ENCODE data around the gene HNRNPA3.
"Not testable (repeated sequence)": the region's sequence is repeated elsewhere in the genome, so short reads cannot be mapped to it uniquely, and the experiment has no call there.

Gene HNRNPA3

DNA sequence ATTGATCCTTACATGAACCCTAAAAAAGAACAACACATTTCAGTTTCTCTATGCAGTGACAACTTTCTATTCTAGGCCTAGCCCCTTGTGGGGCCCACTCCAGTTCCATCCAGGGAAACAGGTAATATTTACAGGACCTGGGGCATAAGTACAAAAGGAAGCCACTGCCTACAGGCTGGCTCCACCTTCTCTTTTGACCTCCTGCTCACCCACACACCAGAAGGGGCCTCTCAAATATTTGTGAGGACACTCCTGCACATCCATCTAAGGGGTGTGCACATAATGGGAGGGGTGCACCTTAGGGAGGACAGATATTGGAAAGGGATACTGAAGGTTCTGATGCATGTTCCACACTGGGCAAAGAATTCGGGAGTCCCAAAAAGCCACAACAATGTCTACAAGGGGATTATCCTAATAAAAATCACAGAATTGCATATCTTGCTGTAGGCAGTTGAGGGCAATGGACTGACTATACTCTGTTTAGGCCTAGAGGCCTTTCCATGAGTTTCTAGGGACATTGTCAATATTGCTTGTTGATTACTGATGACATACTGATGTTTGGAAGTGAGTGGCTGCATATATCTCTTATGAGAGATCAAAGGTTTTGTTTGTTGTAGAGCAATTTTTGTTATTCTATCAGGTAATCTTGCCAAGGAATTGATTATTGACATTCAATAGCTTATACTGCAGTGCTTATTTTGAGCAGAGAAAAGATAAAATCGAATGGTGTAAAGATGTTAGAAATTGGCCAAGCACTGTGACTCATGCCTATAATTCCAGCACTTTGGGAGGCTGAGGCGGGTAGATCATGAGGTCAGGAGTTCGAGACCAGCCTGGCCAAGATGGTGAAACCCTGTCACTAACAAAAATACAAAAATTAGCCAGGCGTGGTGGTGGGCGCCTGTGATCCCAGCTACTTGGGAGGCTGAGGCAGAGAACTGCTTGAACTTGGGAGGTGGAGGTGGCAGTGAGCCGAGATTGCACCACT is 23.8 kb upstream of the HNRNPA3 start:
- DNase-seq (ENCODE audit: low read depth in 2 of 2, low spot score in 1 of 2): no peak

DNA sequence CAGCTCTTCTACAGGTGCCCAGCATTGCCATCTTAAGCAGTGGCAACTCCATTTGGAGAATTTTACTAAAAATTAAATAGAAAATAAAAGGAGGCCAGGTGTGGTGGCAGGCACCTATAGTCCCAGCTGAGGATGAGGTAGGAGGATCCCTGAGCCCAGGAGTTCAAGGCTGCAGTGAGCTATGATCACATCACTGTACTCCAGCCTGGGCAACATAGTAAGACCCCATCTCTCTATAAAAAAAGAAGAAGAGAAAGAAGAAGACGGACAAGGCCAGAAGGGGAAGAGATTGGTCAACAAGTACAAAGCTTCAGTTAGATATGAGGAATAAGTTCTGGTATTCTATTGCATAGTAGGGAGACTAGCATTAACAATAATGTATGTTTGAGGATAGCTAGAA is 21.7 kb upstream of the HNRNPA3 start:
- DNase-seq (ENCODE audit: low read depth in 2 of 2, low spot score in 1 of 2): no peak

DNA sequence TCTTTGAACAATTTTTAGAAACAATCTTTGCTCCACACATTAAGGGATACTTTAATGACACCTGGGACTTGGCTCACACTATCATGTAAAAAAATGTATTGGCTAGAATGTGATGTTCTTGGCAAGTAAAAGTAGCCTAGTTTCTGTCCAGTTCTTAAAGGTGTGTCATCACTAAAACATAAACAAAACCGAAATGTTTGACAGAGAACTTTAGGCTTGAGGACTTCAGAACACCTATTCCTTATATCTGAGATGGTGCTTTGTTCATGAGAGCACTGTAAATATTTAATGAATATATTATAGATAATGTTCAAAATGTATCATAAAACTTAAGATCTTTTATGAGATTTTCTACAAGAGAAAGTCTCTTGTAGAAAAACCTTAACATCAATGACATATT is 19.8 kb upstream of the HNRNPA3 start:
- DNase-seq (ENCODE audit: low read depth in 2 of 2, low spot score in 1 of 2): no peak

DNA sequence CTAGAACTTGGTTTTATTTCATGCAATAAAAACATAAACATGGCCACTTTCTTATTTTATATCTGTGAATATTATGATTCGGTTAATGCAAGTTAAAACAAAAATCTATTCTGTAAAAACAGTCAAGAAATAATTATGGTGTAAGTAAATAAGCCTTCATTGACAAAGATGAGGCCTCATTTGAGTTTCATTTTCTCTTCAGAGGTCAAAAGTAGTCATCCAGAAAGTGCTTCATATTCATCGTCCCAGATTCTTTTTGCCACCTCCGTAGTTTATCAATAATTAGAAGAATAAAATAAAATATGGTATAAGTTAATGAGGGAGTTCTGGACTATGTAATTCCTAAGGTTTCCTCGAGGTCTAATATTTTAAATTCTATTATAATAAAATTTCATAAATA is 19.4 kb upstream of the HNRNPA3 start:
- no peak for DNase-seq (ENCODE audit: low read depth in 2 of 2, low spot score in 1 of 2)

DNA sequence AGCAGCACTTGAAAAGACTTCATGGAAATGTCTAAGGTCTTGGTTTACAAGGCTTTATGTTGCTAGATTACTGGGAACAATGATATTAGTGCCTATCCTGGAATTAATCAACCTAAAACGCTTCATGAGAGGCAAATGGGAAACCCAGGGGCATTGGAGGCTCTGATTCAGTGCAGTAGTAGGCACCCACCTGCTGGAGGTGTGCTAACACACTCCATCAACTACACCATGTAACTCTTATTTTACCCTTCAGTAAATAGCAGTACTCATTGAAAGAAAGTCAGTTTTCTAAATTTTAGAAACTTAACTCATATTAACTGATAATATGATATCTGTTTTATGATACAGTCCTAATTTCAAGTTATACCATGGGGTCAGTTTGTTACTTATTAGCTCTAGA is 17.4 kb upstream of the HNRNPA3 start:
- no peak for DNase-seq (ENCODE audit: low read depth in 2 of 2, low spot score in 1 of 2)

DNA sequence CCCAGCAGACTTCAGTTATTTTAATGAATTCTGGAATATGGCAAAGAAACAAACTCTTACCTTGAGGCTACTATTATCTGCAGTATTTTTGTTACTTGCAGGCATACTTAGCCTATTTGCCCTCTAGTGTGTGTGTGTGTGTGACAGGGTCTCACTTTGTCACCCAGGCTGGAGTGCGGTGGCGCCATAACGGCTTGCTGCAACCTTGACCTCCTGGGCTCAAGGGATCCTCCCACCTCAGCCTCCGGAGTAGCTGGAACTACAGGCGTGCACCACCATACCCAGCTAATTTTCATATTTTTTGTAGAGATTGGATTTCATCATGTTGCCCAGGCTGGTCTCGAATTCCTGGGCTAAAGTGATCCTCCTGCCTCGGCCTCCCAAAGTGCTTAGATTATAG is 12.2 kb upstream of the HNRNPA3 start:
- not testable (repeated sequence) for DNase-seq (ENCODE audit: low read depth in 2 of 2, low spot score in 1 of 2)

DNA sequence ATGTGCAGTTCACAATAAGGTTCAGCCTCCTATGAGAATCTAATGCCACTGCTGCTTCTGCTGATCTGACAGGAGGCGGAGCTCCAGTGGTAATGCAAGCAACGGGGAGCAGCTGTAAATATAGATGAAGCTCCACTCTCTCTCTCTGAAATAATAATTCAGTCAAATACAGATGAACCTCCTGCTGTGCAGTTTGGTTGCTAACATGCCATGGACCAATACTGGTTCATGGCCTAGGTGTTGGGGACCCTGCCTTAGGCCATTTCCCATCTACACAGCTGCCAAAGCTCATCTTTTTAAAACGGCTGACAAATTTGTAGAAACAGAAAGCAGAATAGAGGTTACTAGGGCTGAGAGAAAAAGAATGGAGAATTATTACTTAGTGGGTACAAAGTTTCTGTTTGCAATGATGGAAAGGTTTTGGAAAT is 10.7 kb upstream of the HNRNPA3 start:
- DNase-seq (ENCODE audit: low read depth in 2 of 2, low spot score in 1 of 2): no peak

DNA sequence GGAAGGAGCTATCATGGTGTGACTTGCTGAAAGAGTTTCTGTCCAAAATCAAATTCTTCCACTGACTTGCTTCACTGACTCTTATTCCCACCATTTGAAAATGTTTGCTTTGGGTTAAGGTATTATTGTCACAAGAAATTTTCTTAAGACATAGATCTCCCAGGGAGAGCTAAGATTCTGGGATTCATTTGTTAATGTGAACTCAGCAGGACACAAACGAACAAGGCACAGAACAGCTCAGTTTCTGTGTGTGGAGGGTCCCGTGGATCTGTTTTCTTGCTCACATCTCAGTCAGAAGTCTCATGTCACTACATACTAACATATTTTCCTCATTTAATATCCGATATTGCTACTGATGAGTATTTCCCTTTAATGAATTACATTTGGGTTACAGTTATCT is 8.2 kb upstream of the HNRNPA3 start:
- DNase-seq (ENCODE audit: low read depth in 2 of 2, low spot score in 1 of 2): no peak

DNA sequence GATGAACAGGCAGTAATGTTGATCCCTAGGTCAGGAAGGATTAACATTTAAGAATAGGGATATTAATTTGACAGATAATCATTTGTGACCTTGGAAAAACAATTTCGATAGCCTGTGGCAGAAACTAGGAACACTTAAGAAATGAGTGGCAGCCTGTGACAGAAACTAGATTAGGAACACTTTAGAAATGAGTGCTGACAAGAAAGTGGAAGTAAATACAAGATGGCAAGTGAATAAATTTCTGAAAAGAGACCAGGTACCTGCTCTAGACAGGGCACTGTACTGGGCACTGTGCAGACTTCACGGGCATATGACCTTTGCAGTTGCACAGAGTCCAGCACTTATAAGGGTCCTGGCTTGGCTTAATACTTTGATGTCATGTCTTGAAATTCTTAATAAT is 5.5 kb upstream of the HNRNPA3 start:
- no peak for DNase-seq (ENCODE audit: low read depth in 2 of 2, low spot score in 1 of 2)

DNA sequence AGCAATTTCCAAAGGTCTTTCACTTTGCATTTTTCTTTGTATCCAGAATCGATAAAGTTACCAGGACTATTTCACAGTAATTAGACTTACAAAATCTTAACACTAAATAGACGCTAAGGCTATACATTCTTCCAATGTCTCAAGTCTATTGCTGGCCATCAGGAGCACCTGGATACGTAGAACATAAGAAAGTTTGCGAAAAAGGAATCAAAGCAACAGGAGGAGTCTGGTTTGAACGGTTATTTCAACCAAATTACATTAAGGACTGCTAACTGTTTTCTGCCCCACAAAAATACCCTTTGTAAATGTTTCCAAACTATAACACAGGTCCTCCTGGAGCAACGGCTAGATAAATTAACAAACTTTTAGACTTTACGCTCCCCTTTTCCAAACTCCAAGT is 1.4 kb upstream of the HNRNPA3 start:
- DNase-seq (ENCODE audit: low read depth in 2 of 2, low spot score in 1 of 2): no peak

DNA sequence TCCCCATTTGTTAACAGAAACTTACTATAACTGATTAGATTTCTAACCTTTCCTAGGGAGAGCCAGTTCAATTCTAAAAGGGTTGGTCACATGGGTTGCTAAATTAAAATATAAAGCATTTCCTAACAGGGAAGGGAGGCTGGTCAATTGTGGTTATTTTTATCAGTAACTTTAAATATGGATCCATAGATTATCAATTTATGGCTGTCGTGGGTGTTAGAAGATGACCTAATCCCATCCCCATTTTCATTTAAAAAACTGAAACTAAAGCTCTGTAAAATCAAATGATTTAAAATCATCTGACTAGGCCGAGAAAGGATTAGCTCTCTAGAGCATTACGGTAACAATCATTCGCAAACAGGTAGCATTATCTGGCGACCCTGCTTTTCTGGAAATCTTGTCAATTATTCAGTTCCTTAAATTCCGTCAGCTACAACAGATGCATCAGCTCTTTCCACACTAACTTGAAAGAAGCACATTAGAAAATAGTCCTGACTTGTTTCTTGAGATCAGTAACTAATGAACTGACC is 953 bp upstream of the HNRNPA3 start:
- DNase-seq (ENCODE audit: low read depth in 2 of 2, low spot score in 1 of 2): no peak

DNA sequence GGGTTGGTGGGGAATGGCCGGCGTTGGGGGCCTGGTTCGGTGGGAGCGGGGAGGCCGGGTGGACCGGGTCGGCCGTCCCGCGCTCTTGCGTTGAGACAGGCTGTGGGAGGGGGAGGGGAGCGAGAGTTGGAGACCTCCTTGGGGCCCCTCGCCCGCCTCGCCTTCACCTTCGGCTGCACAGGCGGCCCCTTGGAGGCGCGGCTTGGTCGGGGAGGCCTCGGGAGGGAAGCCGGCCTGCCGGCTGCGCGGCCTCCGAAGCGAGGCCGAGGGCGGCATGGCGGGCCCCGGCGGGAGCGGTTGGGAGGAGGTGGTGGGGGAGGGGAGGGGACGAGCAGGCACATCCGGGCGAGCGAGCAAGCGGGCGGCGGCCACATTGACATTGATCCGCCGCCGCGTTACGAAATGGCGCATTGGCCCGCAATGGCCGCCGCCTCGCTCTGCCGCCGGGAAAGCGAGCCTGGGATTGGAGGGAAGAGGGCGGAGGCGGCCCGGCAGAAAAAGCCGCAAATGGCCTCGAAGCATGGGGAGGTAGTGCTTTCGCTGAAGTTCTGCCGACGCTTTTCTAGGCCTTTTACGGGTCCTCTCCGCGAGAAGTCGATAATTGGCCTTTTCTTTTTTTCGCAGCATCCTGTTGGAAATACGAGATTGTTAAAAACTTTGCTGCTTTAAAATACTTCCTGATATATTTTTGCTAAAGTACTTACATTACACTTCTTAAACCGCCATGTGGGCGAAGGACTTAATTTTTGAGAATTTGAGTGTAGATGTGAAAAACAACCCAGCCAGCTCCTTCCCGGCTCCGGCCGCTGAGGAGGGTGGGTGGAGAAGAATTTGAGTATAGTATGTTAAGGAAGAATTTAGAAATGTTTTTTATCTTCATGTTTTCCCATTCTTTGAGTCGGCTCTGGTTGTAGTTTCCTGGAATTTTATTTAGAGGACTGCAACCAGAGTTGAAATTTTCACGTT is 580 bp downstream of the HNRNPA3 start:
- DNase-seq (ENCODE audit: low read depth in 2 of 2, low spot score in 1 of 2): peak; percentile 79 to 85

DNA sequence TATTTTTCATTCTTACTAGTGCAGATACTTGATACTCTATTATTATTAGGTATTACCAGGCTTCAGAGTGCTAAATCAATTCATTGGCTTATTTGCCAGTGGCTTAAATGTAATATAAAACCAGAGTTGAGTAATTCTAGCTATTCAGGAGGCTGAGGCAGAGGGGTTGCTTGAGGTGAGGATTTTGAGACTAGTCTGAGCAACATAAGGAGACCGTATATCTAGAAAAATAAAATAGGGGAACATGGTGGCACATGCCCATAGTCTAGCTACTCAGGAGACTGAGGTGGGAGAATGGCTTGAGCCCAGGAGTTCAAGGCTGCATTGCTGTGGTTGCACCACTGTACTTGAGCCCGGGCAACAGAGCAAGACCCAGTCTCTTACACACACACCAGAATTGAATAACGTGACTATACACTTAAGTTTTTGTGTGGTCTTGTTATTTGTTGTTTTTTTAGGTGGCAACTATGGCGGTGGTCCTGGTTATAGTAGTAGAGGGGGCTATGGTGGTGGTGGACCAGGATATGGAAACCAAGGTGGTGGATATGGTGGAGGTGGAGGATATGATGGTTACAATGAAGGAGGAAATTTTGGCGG is 4.8 kb downstream of the HNRNPA3 start:
- no peak for DNase-seq (ENCODE audit: low read depth in 2 of 2, low spot score in 1 of 2)

DNA sequence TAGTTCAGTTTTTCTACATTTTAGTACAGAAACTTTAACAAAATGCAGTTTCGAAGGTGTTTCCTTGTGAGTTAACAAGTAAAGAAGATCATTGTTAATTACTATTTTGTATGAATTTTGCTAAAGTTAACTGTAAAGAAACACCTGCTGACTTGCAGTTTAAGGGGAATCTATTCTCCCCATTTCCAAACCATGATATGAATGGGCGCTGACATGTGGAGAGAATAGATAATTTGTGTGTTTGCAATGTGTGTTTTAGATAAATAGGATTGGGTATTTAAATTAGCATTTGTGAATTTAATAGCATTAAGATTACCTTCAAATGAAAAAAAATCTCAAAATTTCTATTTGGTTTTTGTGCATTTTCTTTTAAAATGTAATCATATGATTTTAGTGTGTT is 7.2 kb downstream of the HNRNPA3 start:
- DNase-seq (ENCODE audit: low read depth in 2 of 2, low spot score in 1 of 2): not testable (repeated sequence)

DNA sequence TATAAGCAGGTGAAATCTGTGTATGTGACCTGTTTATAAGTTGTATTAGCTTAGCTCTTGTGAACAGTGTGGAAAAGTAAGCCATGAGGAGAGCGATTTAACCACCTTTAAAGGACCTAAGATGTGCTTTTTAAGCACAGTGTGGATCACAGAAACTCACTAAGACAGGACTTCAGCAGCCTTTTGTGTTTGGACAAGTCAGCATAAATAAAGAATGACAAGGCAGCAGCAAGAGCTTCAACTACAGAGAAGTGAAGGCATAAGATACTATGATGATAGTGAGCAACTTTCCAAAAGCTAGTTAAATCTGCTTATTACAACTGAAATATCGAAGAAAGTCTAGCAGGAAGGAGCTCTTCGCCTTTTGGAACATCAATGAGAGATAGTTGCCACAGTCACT is 8.9 kb downstream of the HNRNPA3 start:
- DNase-seq (ENCODE audit: low read depth in 2 of 2, low spot score in 1 of 2): no peak

DNA sequence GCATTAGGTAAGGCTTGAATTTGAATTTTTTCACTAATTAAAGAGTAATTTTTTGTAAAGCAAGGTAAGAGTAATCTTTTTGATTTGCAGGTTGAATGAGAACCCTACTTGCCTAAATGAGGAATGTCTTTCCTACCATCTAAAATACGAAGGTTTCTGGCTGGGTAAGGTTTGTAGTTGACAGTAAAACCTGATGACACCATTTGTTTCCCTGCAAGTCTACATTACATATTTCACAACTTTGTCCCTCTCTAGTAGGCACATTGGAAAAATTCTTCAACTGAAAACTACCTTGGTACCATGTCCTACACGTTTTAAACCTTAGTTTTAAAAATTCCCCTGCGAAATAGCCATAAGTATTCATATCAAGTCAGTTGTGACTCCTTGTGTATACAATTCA is 9.4 kb downstream of the HNRNPA3 start:
- DNase-seq (ENCODE audit: low read depth in 2 of 2, low spot score in 1 of 2): no peak

DNA sequence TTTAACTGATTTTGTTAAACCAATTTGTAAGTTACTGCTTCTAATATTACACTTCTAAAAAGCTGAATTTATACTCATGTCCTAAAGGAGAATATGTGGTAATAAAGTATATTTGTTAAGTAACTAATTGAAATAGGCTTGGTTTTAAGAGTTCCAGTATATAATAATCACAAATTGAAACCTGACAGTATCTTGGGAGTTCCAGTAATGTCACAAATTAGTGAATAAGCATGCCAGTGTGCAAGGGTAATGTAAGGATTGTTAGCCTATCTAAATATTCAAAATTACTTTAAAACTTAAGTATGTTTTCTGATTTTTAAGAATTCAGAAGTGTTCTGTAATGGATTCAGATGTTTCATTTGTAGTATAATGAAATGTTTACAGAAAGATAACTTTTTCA is 10.8 kb downstream of the HNRNPA3 start:
- DNase-seq (ENCODE audit: low read depth in 2 of 2, low spot score in 1 of 2): not testable (repeated sequence)

DNA sequence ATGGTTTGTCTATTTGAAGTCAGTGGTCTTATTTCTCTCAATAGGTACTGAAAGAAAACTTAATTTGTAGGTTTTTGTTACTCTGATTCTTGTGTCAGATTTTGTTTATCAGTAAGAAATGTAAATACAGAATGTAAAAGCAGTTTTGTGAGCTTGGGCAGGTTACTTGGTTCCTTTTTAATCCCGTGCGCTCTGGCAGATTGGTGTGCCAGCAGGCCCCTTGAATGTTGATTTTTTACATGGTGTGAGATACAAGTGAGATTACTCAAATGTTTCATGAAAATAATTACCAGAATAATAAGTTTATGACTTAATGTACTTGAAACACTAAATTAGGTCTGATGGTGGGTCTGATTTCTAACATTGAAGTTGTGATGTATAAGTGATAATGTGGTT is 13.4 kb downstream of the HNRNPA3 start:
- no peak for DNase-seq (ENCODE audit: low read depth in 2 of 2, low spot score in 1 of 2)

DNA sequence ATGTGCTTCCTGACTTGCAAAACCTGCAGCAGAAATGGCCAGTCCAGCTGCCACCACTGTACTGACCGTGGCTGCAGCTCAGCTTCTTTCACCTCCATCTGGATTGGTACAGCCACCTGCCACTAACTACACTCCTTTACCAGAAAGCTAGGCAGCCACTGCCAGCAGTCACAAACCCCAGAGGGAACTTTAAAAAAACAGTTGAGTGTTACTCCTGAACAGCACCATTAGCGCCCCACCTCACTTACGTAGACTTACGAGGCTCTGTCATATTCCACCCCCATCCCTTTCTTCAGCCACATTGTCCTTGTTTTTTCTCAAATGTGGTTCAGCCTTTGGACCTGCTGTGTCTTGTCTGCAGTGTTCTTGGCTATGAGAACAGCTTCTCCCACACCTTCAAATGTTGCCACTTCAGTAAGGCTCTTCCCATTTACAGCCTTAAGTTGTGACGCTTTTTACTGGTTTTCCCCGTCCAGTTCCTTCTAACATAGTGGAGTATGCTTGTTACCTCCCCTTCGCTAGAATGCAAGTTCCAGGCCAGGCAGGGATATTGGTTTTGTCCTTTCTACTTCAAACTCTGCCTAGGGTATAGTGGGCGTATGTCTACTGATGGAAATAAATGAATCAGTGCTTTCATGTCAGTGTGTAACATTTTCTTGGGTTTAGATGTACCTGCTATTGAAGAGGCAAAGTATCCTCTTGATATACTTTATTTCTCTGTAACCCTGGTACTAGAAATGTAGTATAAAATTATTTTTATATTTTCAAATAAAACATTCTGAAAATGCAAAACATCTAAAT is 17.0 kb downstream of the HNRNPA3 start:
- DNase-seq (ENCODE audit: low read depth in 2 of 2, low spot score in 1 of 2): no peak

DNA sequence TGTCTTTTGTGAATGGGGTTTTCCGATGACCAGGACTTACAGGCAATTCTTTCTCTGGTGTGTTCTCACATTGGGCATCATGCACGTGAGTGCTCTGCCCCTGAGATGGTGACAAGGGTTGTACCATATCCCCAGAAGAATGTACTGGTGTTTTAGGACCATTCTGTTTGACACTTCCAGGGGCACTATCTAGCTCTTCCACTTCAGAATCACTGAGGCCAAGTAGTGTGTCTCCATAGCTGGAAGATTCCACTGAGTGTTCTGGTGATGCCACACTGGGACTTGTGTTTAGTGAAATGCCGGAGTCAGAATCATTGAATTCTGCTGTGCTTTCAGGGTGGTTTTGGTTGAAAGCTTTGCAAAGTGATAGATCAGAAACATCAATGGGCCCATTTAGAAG is 18.7 kb downstream of the HNRNPA3 start:
- DNase-seq (ENCODE audit: low read depth in 2 of 2, low spot score in 1 of 2): no peak

Data from stimulated activated CD8-positive, alpha-beta memory T cell treated with anti-CD3 and anti-CD28 coated beads, Interleukin-4, amount 100 ng/mL, for 1 hour (primary cell).